Left renal cortex interstitium (tissue), 4 donors: Measurements from ENCODE around the gene PAX6. TPM values are rescaled to one million over a fixed set of nuclear protein-coding genes. Genes with fewer than 3 reads are reported as not detected.

Experiments used
- DNase-seq, 4 donors: peaks; one replicate each; pipeline ENCODE4 v3.0.0-alpha.2; 2013; ENCODE audit warnings: low read depth in 4 of 4, low spot score in 2 of 4, missing footprints in 1 of 4
- polyA plus RNA-seq, 4 donors: library from polyadenylated mRNA; unstranded; fragments of 120-200 nt; gene quantifications; one replicate each; pipeline ENCODE4 v1.2.1, GENCODE V29; 2013; ENCODE audit not compliant: insufficient read length in 4 of 4

PAX6 gene
- under 1 TPM in 2 of 4 donors, not detected in 2; 0.10 to 0.11 TPM for polyA plus RNA-seq

DNA sequence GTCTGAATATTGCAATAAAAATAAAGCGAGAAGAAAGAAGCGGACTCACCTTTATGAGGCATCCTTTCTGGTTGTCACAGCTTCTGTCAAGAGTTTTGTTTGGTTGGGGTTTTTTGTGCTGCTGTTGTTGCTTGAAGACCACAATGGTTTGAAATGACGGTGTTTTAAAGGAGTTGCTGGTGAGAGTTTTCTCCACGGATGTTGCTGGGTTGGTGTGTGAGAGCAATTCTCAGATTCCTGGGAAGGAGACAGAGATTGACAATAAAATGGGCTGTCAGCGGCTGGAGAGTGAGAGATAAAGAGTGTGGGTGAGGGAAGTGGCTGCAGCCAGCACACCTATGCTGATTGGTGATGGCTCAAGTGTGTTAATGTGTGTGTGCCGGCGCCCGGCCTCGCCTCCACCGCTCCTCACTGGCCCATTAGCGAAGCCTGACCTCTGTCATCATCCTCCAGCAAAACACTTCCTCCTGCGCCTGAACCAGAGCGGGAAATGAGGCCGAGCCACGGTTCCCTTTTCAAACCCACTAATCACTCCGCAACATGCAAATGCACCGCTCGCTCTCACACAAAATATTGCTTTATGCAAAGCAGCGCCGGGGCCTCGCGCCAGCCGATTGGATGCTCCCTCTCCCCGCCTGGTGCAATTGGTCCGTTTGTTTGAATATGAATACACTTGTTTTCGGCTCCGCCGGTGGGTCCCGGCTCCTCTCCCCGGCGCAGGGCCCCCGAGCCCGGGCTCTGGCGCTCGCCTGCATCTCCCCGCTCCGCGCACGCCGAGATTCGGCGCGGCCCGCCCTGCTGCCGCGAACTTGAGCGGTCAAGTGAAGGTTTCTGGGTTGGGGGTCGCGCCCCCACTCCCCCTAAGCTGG is at the start of gene PAX6:
Gene PAX6 (minus strand): TSS at position 544 of the 869 bp plus-strand sequence. CDS start 4,911 bp downstream, outside the sequence.
- no peak for DNase-seq

DNA sequence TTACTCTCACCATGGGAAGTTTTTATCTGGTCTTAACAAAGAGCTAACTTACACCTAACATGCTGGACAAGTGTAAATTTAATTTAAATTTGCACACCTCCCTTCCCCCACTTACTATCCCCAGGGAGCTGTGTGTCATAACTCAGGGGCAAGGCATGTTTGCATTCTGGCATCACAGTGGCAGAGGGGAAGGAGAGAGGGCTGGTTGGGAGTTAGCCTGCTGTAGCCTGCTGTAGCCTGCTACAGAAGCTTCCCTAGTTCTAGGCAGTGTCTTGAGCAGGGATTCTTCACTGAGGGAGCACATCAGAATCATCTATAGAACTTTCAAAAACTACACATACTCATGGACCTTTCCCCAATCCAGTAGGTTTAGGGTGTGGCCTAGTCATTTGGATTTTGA is 49.3 kb upstream of the PAX6 start:
- DNase-seq: no peak

DNA sequence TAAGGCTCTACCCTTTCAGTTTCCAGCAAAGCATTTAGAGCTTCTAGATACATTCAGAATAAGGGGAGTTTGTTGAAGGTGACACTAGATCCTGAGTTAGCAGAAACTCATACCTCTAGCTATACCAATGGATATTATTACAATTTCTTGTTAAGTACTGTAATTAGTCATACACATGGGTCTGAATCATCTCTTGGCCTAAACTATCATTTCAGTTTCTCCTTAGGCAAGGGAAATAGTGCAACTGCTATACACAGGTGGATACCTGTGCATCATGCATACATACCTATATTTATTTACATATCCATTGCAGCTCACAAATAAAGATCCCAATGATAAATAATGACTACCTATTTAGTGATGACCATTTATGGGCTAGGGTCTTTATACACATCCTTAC is 45.1 kb upstream of the PAX6 start:
- DNase-seq: no peak

DNA sequence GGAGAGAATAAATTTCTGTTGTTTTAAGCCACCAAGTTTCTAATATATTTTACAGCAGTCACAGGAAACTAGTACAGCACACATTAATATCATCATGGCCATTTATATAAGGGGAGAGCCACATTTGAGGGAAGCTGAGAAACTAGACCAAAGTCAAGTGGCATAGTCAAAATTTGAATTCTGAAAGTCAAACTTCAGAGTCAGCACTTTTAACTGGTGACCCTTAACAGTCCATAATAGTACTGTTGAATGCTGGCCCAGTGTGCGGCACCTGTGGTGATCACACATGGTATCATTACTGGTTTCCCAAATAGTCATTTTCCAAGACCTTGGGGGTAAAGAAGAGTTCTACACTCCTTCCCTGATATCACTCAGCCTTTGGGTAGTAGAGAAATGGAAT is 44.3 kb upstream of the PAX6 start:
- DNase-seq: no peak

DNA sequence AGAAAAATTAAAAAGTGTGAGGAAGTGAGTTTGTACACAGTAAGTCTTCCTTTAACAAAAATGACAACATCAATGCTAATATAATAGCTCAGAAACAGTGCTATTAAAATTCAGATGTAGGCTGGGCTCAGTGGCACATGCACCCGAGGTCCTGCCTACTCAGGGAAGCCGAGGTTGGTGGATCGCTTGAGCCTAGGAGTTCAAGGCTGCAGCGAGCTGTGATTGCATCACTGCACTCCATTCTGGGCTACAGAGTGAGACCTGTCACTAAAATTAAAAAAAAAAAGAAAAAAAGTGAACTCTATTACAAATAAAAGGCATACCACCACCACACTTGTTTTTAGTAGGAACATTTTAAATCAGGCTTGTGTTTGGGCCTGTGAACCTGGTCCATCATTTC is 39.2 kb upstream of the PAX6 start:
- DNase-seq: no peak

DNA sequence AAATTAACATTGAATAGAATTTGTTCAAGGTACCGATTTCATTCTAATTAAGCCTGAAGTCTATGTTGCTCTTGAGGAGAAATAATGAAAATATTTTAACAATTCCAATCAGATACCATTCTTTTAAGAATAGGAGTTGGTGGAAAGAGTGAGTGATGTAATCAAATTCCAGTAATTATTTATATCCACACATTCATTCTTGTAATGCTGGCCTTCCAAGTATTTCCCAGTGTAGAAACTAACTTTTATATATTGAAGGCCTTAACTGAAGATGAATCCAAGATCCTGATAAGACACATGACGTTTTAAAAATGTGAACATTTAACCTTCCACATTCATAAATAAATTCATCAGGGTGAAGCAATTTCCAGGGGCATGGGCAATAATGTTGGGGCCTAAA is 36.6 kb upstream of the PAX6 start:
- DNase-seq: no peak

DNA sequence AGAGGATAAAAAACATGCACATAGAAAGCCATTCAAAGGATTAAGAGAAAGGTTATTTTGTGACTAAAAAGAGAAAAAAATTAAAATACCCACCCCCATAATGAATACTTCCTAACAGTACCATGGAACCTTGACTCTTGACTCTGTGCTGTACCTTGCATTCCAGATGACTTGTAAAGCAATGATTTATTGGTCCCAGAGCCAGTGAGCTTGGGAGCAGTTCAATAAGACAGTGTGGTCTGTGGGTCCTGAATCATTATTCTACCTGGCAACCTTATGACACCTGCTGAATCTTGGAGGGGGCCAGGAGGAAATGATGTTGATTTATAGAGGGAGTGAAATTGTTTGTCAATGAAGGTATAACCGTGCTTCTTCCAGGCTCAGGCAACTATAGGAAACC is 34.2 kb upstream of the PAX6 start:
- no peak for DNase-seq

DNA sequence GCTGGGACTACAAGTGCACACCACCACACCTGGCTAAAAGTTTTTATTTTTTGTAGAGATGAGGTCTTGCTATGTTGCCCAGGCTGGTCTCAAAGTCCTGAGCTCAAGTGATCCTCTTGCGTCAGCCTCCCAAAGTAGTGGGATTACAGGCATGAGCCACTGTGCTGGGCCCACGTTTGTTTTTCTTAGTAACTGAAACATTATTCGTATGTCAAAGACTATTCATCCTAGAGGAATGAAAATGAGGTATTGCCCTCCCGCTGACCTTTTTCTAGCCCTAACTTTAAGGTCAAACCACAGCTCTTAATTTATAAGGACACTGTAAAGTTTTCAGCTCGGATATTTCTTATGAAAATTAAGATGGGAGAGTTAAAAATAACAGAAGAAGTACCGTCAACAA is 33.2 kb upstream of the PAX6 start:
- no peak for DNase-seq

DNA sequence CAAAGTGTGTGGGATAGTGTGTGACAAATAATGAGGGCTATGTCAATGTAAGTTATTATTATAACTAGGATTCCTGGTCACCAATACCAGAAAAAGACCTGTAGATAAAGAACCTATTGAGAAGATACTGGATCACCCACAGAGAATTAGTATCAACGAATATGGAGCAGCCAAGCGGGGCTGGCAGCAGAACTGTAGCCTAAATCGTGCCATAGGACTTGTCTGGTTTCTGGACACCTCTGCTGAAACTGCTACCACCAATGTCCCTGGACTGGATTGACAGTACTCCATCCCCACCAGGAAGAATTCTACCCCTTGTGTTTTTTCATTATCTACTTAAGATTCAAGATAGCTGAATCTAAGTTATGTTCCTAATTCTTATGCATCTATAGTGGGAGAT is 30.3 kb upstream of the PAX6 start:
- no peak for DNase-seq

DNA sequence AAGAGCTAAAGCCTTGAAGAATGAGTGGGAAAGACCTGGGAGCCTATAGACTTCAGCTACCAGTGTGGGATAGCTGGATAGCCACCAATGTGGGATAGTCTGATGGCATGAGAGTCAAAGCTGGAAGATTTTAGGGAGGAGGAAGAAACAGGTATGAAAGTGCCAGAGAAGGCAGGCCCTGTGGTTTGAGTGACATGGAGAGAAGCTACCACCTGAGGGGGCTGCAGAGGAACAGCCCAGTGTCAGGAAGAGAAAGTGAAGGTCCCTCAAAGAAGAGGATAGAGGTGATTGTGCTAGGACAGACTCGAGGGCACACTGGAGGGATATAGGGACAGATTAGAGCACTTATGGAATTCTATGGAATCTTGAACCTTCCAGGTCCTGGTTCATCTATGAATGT is 23.1 kb upstream of the PAX6 start:
- DNase-seq: no peak

DNA sequence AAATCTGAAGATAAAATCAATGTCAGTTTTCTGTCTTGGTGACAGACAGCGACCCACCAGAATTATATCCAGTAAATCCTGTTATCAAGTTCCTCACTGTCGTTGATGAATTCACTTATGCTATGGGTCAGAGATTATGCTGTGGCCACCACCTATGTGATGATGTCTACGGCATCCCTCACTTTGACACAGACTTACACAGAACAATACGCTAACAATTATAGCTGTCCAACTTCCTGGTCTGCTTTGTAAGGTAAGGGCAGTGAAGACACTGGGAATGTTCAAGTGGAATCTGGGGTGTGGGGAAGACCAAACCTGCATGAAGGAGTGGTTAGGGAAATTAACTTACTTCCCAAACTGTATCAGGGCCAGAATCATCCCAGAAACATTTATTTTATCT is 19.3 kb upstream of the PAX6 start:
- no peak for DNase-seq

DNA sequence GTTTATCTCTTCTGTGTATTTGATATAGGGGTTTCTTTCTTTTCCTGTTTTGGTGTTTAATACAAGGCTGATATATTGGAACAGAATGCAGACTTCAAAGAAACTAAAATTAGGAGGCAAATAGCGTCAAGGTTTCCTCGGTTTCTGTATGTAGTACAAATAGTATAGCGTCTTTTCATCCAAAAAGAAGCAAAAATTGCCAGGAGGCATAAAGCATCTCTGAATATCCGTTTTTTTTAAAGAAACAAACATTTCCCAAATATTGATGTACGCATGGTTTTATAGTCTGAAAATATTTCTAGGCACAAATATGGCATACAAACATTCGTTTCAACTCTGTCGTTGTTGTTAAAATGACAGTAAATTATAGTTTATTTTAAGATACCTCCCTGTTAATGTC is 17.1 kb upstream of the PAX6 start:
- no peak for DNase-seq

DNA sequence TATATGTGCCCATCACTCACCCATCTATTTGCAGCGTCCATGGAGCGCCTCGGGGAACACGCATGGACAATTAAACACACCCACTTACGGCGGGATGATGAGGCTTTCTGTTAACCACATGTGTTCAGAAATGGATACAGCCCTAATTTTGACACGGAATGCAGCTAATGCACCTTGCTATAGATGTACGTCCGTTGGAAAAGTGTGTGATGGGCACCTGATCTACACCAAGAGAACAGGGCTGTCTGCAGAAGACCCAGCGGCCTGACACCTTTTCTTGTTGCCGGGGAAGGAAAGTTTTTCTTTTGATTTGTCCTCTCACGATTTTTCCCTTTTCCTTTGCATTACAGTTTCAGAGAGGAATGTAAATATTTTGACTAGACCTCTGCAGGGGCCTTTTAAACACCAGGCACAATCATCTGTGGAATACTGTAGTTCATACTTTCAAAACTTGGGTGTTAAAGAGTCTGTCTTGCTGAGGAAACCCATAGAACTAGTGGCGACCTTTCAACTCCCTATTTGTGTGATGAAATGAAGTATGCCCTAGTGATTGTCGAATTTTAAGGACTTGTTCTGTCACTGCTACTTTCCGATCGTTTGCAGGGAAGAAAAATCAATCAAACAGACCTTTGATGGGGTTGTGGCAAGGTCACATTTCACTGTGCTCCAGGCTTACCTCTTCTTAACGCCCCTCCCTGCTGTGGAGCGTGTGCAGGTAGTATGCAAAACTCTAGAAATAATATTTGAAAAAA is 16.5 kb upstream of the PAX6 start:
- no peak for DNase-seq

DNA sequence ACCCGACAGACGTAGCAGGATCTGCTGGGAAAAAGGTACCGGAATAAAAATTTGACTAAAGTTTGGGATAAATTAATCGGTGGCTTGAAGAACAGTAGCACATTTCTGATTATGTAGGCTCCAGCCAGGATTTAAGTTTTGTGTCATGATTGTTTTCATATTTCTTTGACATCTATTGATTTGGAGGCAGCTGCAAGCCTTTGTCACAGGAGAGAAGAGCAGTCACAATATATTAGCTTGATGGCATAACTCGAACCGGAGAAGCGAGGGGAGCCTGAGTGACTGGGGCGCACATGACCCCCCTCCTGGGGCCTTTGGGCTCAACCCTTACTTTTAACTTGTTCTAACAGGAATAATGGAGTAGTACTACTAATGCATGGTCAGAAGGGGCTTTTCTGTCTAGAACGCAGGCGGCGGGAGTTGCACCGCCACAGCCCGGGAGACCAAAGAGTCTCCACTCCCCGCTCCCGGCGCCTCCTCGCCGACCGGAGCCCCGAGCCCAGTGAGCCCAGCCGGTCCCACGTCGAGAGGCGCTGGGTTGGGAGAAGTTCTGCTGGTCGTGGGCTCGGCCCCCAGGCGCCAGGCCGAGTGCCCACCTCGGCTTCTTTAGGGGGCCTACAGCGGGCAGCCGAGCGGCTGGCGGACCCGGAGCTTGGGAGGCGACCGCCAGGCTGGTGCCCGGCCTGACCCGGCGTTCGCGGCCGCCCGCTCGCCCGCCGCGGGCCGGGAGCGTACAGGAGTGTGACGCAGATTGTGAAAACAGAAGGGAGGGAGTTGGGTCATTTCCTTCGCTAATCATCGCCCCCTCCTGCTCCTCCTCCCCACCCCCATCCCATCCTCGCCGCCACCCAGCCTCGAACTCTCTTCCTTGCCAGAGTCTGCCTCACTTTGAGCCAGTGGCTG is 15.7 kb upstream of the PAX6 start:
- DNase-seq: no peak

DNA sequence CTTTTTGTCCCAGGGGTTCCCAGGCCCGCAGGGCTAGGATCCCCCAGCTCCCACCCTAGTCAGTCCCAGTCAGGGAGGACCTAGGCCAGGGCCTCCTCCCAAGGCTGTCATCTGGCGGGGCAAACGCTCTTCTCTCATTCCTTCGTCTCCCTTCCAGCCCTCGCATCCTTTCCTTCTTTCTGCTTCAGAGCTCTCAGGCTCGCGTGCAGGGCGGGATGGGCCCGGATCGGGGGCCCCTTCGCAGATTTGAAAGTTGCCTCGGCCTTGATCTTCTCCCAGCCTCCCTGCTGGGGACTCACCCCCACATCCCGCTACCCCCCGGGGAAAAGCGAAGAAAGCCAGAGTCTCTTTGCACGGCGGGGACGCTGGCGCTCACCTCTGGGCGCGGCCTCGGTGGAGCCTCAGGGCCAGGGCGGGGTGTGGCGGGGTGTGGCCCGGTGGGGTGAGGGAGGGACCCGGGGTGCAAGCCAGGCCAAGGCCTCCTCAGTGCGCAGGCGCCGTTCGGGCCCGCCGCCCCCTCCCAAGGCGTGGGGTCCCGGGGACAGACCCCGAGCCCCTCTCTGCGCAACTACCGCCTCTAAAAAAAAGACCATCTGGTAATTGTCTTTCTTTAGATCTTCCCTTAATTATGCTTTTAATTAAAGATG is 14.8 kb upstream of the PAX6 start:
- DNase-seq: no peak

DNA sequence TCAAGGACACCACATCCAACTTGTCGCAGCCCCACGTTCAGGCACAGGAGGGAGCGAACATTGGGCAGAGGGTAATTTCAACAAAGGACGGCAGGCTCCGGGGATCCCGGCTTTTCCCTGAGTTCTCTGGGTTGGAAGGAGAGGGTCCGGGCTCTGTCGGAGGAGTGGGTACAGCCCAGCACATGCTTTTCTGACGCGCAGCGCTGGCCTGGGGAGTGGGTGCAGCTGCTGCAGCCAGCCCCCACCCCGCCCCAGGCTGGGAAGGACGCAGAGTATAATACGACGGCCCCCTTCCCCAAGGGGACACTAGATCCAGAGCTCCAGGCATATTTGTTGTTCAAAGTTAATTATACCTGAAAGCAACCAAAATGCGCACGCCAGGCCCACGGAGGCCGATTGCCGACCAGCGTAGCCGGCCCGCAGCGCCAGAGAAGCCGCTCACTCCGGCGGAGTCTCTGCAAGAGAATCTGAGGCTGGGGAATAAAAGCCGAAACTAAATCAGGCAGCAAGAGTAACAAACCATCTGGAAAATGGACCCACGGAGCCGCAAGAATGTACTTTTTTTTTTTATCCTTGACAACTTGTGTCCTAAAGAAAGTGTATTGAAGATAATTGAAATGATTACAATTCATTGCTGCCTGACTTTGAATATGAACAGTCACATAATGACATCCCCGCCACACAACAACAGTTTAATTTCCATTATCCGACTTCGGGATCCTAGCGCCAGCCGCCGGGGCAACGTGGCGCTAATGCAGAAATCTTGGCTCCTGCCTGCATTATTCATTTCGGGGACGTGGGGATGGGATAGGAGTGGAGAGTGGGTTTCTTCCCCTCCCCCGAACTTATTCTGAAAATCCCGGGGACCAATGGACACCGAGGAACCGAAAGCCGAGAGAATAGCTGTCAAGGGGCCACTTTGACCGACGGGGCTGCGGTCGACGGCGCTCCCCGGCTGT is 14.0 kb upstream of the PAX6 start:
- no peak for DNase-seq

DNA sequence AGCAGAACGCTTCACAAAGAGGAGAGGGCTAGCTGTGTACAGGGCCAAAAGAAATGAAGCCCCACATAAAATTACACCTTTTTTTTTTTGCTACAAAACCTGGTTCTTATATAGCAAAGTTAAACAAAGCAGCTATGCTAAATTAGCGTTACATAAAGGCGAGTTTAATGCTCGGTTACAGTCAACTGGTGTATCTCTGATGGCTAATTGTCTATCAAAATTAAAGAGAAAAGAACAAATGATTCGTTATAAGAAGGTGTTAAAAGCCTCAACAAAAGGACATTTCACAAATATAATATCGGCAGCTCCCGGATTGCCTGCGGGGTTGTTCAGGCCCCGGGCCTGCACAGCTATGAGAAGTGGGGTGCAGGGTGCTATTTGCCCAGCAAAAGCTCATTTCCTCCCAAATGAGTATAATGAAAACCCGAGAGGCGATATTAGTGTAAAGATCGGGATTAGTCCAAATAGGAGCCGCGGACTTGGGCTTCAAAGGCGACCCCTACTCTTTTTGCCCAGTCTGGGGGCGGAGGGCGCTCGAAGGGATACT is 13.3 kb upstream of the PAX6 start:
- no peak for DNase-seq

DNA sequence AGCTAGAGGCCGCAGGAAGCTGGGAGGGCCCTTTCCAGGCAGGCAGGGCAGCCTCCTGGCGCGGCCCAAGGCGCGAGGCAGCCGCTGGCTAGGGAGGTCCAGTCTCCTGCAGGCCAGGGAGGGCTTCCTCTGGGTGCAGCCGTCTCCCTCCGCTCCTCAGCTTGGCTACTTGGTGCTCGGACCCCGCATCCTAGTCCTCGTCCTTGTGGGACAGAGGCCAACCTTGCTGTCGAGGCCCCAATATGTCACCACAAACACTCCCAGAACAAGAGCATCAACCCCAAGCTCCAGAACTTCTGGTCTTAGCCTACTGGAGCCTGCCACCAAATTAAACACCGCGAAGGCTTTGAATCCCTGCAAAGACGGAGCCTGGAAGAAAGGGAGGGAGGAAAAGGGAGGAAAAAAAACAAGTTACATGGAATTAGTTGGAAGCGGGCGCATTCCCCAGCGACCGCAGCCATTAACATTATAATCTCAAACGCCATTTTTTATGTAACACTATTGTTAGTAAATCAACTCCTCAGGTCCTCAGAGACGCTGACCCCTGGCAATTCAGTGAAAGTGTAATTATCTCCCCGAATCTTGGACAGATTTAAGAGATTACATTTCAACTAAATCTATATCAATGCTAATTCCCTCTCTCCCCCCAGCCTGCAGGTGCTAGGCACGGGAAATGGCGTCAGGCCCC is 12.7 kb upstream of the PAX6 start:
- DNase-seq: no peak
